ENCODE results near the gene SLC4A8.

GRCh38 chr12:51389302-51389999 is 35.2 kb upstream of the SLC4A8 start:
- TF ChIP-seq CTCF (conservative IDR thresholded peaks at IDR 0.05; ENCODE audit: low read depth, low read length) (no peak), EZH2phosphoT487 (IDR thresholded peaks at IDR 0.05; ENCODE audit: borderline replicate concordance, low read length) (no peak), EZH2 (IDR thresholded peaks at IDR 0.05; ENCODE audit: low read length, unreplicated experiment) (no peak)
